GM08714 (cell line): ENCODE results near the gene IL1RAPL2.

Experiments used
- H3K4me3 ChIP-seq: fragments of 200-500 bp; sonication (Bioruptor generic); 2 replicates; pipeline ENCODE4 v1.5.1; 2014; ENCODE audit warnings: mild to moderate bottlenecking, low read length, inconsistent platforms
- ZNF274 ChIP-seq: IDR thresholded peaks from 2 replicates; pipeline ENCODE4 v1.6.1; 2012; ENCODE audit warnings: mild to moderate bottlenecking, low read depth, low read length

IL1RAPL2 gene

GRCh38 chrX:105715746-105716145 lies 1149.7 kb downstream of the IL1RAPL2 start:
- no peak overlapping the region for H3K4me3 ChIP-seq
- no peak for TF ChIP-seq ZNF274

GRCh38 chrX:105723966-105724735 lies 1158.2 kb downstream of the IL1RAPL2 start:
- no peak for TF ChIP-seq ZNF274
- no peak overlapping the region for H3K4me3 ChIP-seq

GRCh38 chrX:105725228-105725627 lies 1159.2 kb downstream of the IL1RAPL2 start:
- no peak for TF ChIP-seq ZNF274
- H3K4me3 ChIP-seq, result no peak overlapping the region

GRCh38 chrX:105738162-105738561 lies 1172.2 kb downstream of the IL1RAPL2 start:
- no peak overlapping the region for H3K4me3 ChIP-seq
- TF ChIP-seq ZNF274, result no peak

GRCh38 chrX:105744291-105744690 lies 1178.3 kb downstream of the IL1RAPL2 start:
- TF ChIP-seq ZNF274, result no peak
- H3K4me3 ChIP-seq, result no peak overlapping the region

- no peak for TF ChIP-seq ZNF274
- H3K4me3 ChIP-seq, result no peak overlapping the region
These were observed 1178.9 kb downstream of the IL1RAPL2 start for GRCh38 chrX:105744946-105745345.

GRCh38 chrX:105745863-105746262 lies 1179.9 kb downstream of the IL1RAPL2 start:
- TF ChIP-seq ZNF274, result no peak
- H3K4me3 ChIP-seq, result no peak overlapping the region

- TF ChIP-seq ZNF274, result no peak
- no peak overlapping the region for H3K4me3 ChIP-seq
These were observed 1186.4 kb downstream of the IL1RAPL2 start for GRCh38 chrX:105752338-105752956.

- TF ChIP-seq ZNF274, result no peak
- H3K4me3 ChIP-seq, result no peak overlapping the region
These were observed 1187.4 kb downstream of the IL1RAPL2 start for GRCh38 chrX:105753411-105753810.

- H3K4me3 ChIP-seq, result no peak overlapping the region
- no peak for TF ChIP-seq ZNF274
These were observed 1188.4 kb downstream of the IL1RAPL2 start for GRCh38 chrX:105754286-105754964.

GRCh38 chrX:105755109-105755508 lies 1189.1 kb downstream of the IL1RAPL2 start:
- TF ChIP-seq ZNF274, result no peak
- H3K4me3 ChIP-seq, result no peak overlapping the region

GRCh38 chrX:105758754-105759153 lies 1192.8 kb downstream of the IL1RAPL2 start:
- no peak for TF ChIP-seq ZNF274
- no peak overlapping the region for H3K4me3 ChIP-seq

- H3K4me3 ChIP-seq, result no peak overlapping the region
- no peak for TF ChIP-seq ZNF274
These were observed 1193.6 kb downstream of the IL1RAPL2 start for GRCh38 chrX:105759598-105759997.

GRCh38 chrX:105765691-105766090 lies 1199.7 kb downstream of the IL1RAPL2 start:
- H3K4me3 ChIP-seq, result no peak overlapping the region
- no peak for TF ChIP-seq ZNF274

GRCh38 chrX:105773801-105774200 lies 1207.8 kb downstream of the IL1RAPL2 start:
- TF ChIP-seq ZNF274, result no peak
- H3K4me3 ChIP-seq, result no peak overlapping the region
